Adrenal gland (tissue), 12 donors: ENCODE measurements around the gene CTNND1. TPM values are rescaled to one million over a fixed set of nuclear protein-coding genes. Genes with fewer than 3 reads are reported as not detected.

ENCODE experiments used
- DNase-seq, 7 donors: peaks; one replicate each; pipeline ENCODE4 v3.0.0-alpha.2; 2019 to 2020
- H3K27ac ChIP-seq, 5 donors: fragments of 200-600 bp; sonication (generic) in 4 of 5; 1 replicate in 3 of 5; 2 replicates in 2 of 5; pipeline versions ENCODE4 v1.5.1 to v1.8.0; 2016 to 2020; ENCODE audit warnings: mild to moderate bottlenecking in 1 of 5
- H3K27me3 ChIP-seq: fragments of 200-600 bp; 2 replicates; pipeline ENCODE4 v1.8.0; 2021
- H3K36me3 ChIP-seq, 2 donors: fragments of 200-600 bp; replicated peaks in 1 of 2; 1 replicate in 1 of 2; 2 replicates in 1 of 2; pipeline versions ENCODE4 v1.5.1 to v1.8.0; 2018 to 2022
- H3K4me1 ChIP-seq, 2 donors: fragments of 200-600 bp; replicated peaks in 1 of 2; 1 replicate in 1 of 2; 2 replicates in 1 of 2; pipeline versions ENCODE4 v1.5.1 to v1.8.0; 2018 to 2021
- H3K4me3 ChIP-seq, 4 donors: fragments of 200-600 bp; sonication (generic) in 3 of 4; one replicate each; pipeline ENCODE4 v1.5.1; 2016 to 2018
- H3K9me3 ChIP-seq, 3 donors: fragments of 200-600 bp; sonication (generic) in 1 of 3; replicated peaks in 1 of 3; 1 replicate in 2 of 3; 2 replicates in 1 of 3; pipeline versions ENCODE4 v1.5.1 to v1.8.0; 2016 to 2021
- CTCF ChIP-seq, 6 experiments: fragments of 450-650 bp in 4 of 6; fragments of 200-600 bp in 2 of 6; sonication (generic) in 1 of 6; IDR thresholded peaks; 1 replicate in 5 of 6; 2 replicates in 1 of 6; pipeline versions ENCODE4 v1.5.1 to v1.8.0; 2016 to 2021; ENCODE audit warnings: antibody characterized with exemption in 6 of 6, mild to moderate bottlenecking in 2 of 6, moderate library complexity in 1 of 6
- POLR2A ChIP-seq, 2 donors: fragments of 450-650 bp; IDR thresholded peaks; one replicate each; pipeline ENCODE4 v1.6.1; 2017; ENCODE audit warnings: antibody characterized with exemption in 2 of 2, mild to moderate bottlenecking in 2 of 2, moderate library complexity in 1 of 2
- WGBS, 4 donors: extraction: QIAGEN DNeasy Blood & Tissue Kit in 2 of 4; methylation state at CpG; one replicate each; pipeline versions ENCODE4 v1.1.5 to v1.1.7; 2013 to 2017; 5-methylcytosine and 5-hydroxymethylcytosine counted together
- intact Hi-C, 2 donors: fragments of 100-400 bp; cut with DNase I; formaldehyde crosslinking; loops; one replicate each; pipeline versions ENCODE4 v1.14.1 to v1.15.0; 2022 to 2023
- polyA plus RNA-seq, 3 donors: library from polyadenylated mRNA; stranded (reverse); fragments of 200-250 nt in 2 of 3; fragments of 350-450 nt in 1 of 3; fragmentation: Illumina TruSeq in 1 of 3; extraction: RNeasy Lipid Tissue Mini Kit (QIAGEN cat#74804) in 1 of 3; gene quantifications; one replicate each; pipeline ENCODE4 v1.2.3, GENCODE V29; 2013 to 2014
- total RNA-seq, 9 donors: library from RNA; depleted of rRNA in 4 of 9; stranded (reverse); fragments of >200 nt in 4 of 9; fragments of 120-200 nt in 1 of 9; fragmentation: NEBNext Ultra II Directional in 1 of 9; extraction: Animal tissue kit (Norgen Biotek cat#: 25700) in 1 of 9; gene quantifications; one replicate each; pipeline versions ENCODE4 v1.1.0 to v1.2.4, GENCODE V29; 2013 to 2023
- donor health status: healthy with polysubstance abuse.
- donor health status: Bipolar disorder and iron deficiency.
- donor health status: DM: yes; HTN: yes; CAD: no.
- donor health status: DM: no; HTN: no; CAD: no.
- donor health status: DM: no; HTN: no; CAD: no.
- donor health status: DM: yes; HTN: yes; CAD: no.

CTNND1 gene
- total and polyA plus RNA-seq, 12 donors = 26.3 to 152 (median 107) TPM

GRCh38 chr11:57791321-57792059 is 29.9 kb downstream of the CTNND1 start:
- Histone ChIP-seq H3K9me3 (no peaks in the 10 kb centered on the region), H3K4me1 (peaks cover 15 to 57% of the 10 kb centered on the region in 2 donors), H3K4me3 (no peak overlapping the region), H3K27ac (peak overlapping the region in 1 of 5 donors; percentile 74), H3K36me3 (peaks cover 0 to 18% of the 10 kb centered on the region in 2 donors), H3K27me3 (no peaks in the 10 kb centered on the region)
- 83 to 90% (median 86%) methylated on average over 20 to 22 of the region's 22 CpGs for WGBS, 4 donors
- TF ChIP-seq POLR2A (IDR thresholded peaks at IDR 0.05) (no peak), CTCF (IDR thresholded peaks at IDR 0.05) (no peak)
- no peak for DNase-seq
- intact Hi-C loops = no loop called here

- intact Hi-C loops = no loop called here
- peak; percentile 43 to 83 (median 62) for DNase-seq
- Histone ChIP-seq H3K4me1 (peaks cover 15 to 51% of the 10 kb centered on the region in 2 donors), H3K27ac (peak overlapping the region in 3 of 5 donors; percentile 3 to 74 (median 22)), H3K9me3 (no peaks in the 10 kb centered on the region), H3K4me3 (no peak overlapping the region), H3K27me3 (no peaks in the 10 kb centered on the region), H3K36me3 (peaks cover 0 to 25% of the 10 kb centered on the region in 2 donors)
- 73 to 84% (median 78%) methylated on average over 7 of the region's 7 CpGs for WGBS, 4 donors
- TF ChIP-seq POLR2A (IDR thresholded peaks at IDR 0.05) (no peak), CTCF (IDR thresholded peaks at IDR 0.05) (no peak)
These were observed 30.5 kb downstream of the CTNND1 start for GRCh38 chr11:57792060-57792541.

GRCh38 chr11:57792870-57793269 is 31.3 kb downstream of the CTNND1 start:
- H3K27me3 ChIP-seq = no peaks in the 10 kb centered on the region
- H3K27ac ChIP-seq = peak overlapping the region in 4 of 5 donors; percentile 3 to 74 (median 12)
- intact Hi-C loops = no loop called here
- H3K36me3 ChIP-seq = peaks cover 0 to 29% of the 10 kb centered on the region in 2 donors
- H3K9me3 ChIP-seq = no peaks in the 10 kb centered on the region
- H3K4me1 ChIP-seq = peaks cover 15 to 45% of the 10 kb centered on the region in 2 donors
- DNase-seq = no peak
- no peak overlapping the region for H3K4me3 ChIP-seq
- no peak for TF ChIP-seq POLR2A (IDR thresholded peaks at IDR 0.05)
- no peak for TF ChIP-seq CTCF (IDR thresholded peaks at IDR 0.05)

- Histone ChIP-seq H3K4me3 (no peak overlapping the region), H3K4me1 (peaks cover 17 to 43% of the 10 kb centered on the region in 2 donors), H3K27ac (peak overlapping the region in 3 of 5 donors; percentile 3 to 74 (median 19)), H3K9me3 (no peaks in the 10 kb centered on the region), H3K36me3 (peaks cover 0 to 36% of the 10 kb centered on the region in 2 donors), H3K27me3 (no peaks in the 10 kb centered on the region)
- intact Hi-C loops = no loop called here
- WGBS, 4 donors = 34 to 40% (median 35%) methylated on average over 8 of the region's 8 CpGs
- DNase-seq = no peak
- TF ChIP-seq POLR2A (IDR thresholded peaks at IDR 0.05) = no peak
- no peak for TF ChIP-seq CTCF (IDR thresholded peaks at IDR 0.05)
These were observed 31.9 kb downstream of the CTNND1 start for GRCh38 chr11:57793351-57794115.
